Suprapubic skin (tissue), 4 donors: ENCODE data around the gene IRF7. TPM values are rescaled to one million over a fixed set of nuclear protein-coding genes. Genes with fewer than 3 reads are reported as not detected.

Source experiments
- DNase-seq, 2 donors: peaks; one replicate each; pipeline ENCODE4 v3.0.0-alpha.2; 2019; ENCODE audit warnings: low spot score in 2 of 2
- H3K27ac ChIP-seq: fragments of 200-600 bp; sonication (generic); one replicate; pipeline ENCODE4 v1.5.1; 2019
- H3K27me3 ChIP-seq: fragments of 200-600 bp; sonication (generic); one replicate; pipeline ENCODE4 v1.5.1; 2019
- H3K36me3 ChIP-seq: fragments of 200-600 bp; sonication (generic); one replicate; pipeline ENCODE4 v1.5.1; 2019
- H3K4me1 ChIP-seq: fragments of 200-600 bp; sonication (generic); one replicate; pipeline ENCODE4 v1.5.1; 2019
- H3K4me3 ChIP-seq: fragments of 200-600 bp; sonication (generic); one replicate; pipeline ENCODE4 v1.5.1; 2019; ENCODE audit warnings: mild to moderate bottlenecking
- H3K9me3 ChIP-seq: fragments of 200-600 bp; sonication (generic); one replicate; pipeline ENCODE4 v1.5.1; 2019
- EP300 ChIP-seq: sonication (generic); formaldehyde crosslinking; IDR thresholded peaks from one replicate; pipeline ENCODE4 v1.6.1; 2017; ENCODE audit warnings: antibody characterized with exemption
- POLR2A ChIP-seq, 2 donors: fragments of 450-650 bp; IDR thresholded peaks; one replicate each; pipeline ENCODE4 v1.6.1; 2017; ENCODE audit warnings: antibody characterized with exemption in 2 of 2, mild to moderate bottlenecking in 2 of 2, moderate library complexity in 2 of 2
- POLR2AphosphoS5 ChIP-seq, 3 donors: sonication (generic); formaldehyde crosslinking; IDR thresholded peaks; one replicate each; pipeline ENCODE4 v1.6.1; 2017; ENCODE audit warnings: antibody characterized with exemption in 3 of 3
- WGBS: methylation state at CpG from one replicate; pipeline ENCODE4 v1.1.5; 2018; 5-methylcytosine and 5-hydroxymethylcytosine counted together
- total RNA-seq, 4 donors: library from RNA; depleted of rRNA; stranded (reverse); fragments of >200 nt; gene quantifications; one replicate each; pipeline ENCODE4 v1.1.0, GENCODE V29; 2016
- TF ChIP-seq, protein P1 (sequence below), 2 donors: fragments of 200-600 bp in 1 of 2; fragments of 450-650 bp in 1 of 2; sonication (generic) in 1 of 2; IDR thresholded peaks; one replicate each; pipeline ENCODE4 v1.5.1; 2016 to 2019; ENCODE audit warnings: antibody characterized with exemption in 2 of 2, mild to moderate bottlenecking in 1 of 2, moderate library complexity in 1 of 2

IRF7 gene
- total RNA-seq, 4 donors from 2014 or later = 20.9 to 34.0 (median 26.6) TPM

GRCh38 chr11:589798-590197, 26.0 kb downstream of the IRF7 start:
- TF ChIP-seq, protein P1, sequence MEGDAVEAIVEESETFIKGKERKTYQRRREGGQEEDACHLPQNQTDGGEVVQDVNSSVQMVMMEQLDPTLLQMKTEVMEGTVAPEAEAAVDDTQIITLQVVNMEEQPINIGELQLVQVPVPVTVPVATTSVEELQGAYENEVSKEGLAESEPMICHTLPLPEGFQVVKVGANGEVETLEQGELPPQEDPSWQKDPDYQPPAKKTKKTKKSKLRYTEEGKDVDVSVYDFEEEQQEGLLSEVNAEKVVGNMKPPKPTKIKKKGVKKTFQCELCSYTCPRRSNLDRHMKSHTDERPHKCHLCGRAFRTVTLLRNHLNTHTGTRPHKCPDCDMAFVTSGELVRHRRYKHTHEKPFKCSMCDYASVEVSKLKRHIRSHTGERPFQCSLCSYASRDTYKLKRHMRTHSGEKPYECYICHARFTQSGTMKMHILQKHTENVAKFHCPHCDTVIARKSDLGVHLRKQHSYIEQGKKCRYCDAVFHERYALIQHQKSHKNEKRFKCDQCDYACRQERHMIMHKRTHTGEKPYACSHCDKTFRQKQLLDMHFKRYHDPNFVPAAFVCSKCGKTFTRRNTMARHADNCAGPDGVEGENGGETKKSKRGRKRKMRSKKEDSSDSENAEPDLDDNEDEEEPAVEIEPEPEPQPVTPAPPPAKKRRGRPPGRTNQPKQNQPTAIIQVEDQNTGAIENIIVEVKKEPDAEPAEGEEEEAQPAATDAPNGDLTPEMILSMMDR (IDR thresholded peaks at IDR 0.05) = no peak
- TF ChIP-seq POLR2AphosphoS5 (IDR thresholded peaks at IDR 0.05) (no peak), POLR2A (IDR thresholded peaks at IDR 0.05) (no peak), EP300 (no peak)
- H3K9me3 ChIP-seq = no peaks in the 10 kb centered on the region
- H3K27me3 ChIP-seq = no peaks in the 10 kb centered on the region
- WGBS = 93% methylated on average over 25 of the region's 26 CpGs
- no peak for DNase-seq
- H3K27ac ChIP-seq = no peak overlapping the region
- H3K4me3 ChIP-seq = no peak overlapping the region
- H3K4me1 ChIP-seq = no peaks in the 10 kb centered on the region
- peaks cover 92% of the 10 kb centered on the region for H3K36me3 ChIP-seq

GRCh38 chr11:587978-588380, 27.8 kb downstream of the IRF7 start:
- TF ChIP-seq EP300 = no peak
- TF ChIP-seq, protein P1 (IDR thresholded peaks at IDR 0.05) = no peak
- no peak for TF ChIP-seq POLR2A (IDR thresholded peaks at IDR 0.05)
- no peak for TF ChIP-seq POLR2AphosphoS5 (IDR thresholded peaks at IDR 0.05)
- WGBS = 72% methylated on average over 6 of the region's 6 CpGs
- H3K27ac ChIP-seq = no peak overlapping the region
- no peak overlapping the region for H3K4me3 ChIP-seq
- no peak for DNase-seq
- no peaks in the 10 kb centered on the region for H3K4me1 ChIP-seq
- H3K9me3 ChIP-seq = no peaks in the 10 kb centered on the region
- no peaks in the 10 kb centered on the region for H3K27me3 ChIP-seq
- H3K36me3 ChIP-seq = peaks cover 90% of the 10 kb centered on the region

GRCh38 chr11:587546-587945, 28.2 kb downstream of the IRF7 start:
- TF ChIP-seq, protein P1 (IDR thresholded peaks at IDR 0.05) = no peak
- TF ChIP-seq POLR2A (IDR thresholded peaks at IDR 0.05) = no peak
- no peak for TF ChIP-seq POLR2AphosphoS5 (IDR thresholded peaks at IDR 0.05)
- peaks cover 90% of the 10 kb centered on the region for H3K36me3 ChIP-seq
- 77% methylated on average over 6 of the region's 8 CpGs for WGBS
- no peak for DNase-seq
- H3K9me3 ChIP-seq = no peaks in the 10 kb centered on the region
- no peak overlapping the region for H3K27ac ChIP-seq
- no peaks in the 10 kb centered on the region for H3K4me1 ChIP-seq
- H3K27me3 ChIP-seq = no peaks in the 10 kb centered on the region
- H3K4me3 ChIP-seq = no peak overlapping the region

DNA sequence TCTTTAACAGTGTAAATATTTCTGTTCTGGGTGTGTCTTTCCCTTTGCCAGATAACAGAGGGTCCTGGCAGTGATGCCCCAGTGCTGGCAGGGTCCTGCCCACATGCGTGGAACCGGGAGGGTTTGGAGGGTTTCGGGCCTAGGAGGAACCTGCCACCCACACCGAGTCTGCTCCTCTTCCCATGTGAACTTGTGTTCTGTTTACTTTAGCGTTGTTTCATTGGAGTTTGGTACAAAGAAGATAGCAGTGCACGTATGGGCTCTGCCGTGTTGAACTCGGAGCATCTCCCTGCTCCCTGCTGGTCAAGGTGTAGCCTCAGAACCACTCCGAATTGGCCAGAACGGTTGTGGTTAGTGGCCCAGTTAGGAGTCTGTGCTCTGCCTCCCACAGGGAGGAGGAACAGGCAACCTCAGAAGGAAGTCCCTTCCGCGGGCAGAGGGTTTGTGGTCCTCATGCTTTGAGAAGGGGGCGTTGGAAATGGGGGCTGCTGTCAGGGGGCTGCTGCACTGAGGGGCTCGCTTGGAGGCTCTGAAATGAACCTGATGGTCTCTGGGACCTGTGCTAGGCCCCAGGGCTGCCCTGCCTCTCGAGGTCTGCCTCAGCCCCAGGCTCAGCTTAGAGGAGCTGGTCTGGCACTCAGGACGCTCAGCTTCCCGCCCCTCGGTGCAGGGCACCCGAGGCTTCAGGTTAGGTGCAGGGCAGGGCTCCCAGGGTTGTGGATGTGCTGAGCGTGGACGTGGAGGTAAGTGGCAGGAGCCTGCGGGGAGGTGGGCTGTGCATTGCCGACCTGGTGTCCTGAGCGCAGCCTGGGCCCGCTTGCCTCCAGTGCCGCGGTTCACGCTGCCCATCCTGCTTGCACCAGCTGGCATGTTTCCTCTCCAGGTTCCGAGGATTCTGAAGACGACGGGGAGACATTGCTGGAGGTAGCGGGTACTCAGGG, 29.1 kb downstream of the IRF7 start:
- DNase-seq = no peak
- H3K4me3 ChIP-seq = no peak overlapping the region
- H3K27me3 ChIP-seq = no peaks in the 10 kb centered on the region
- H3K36me3 ChIP-seq = peaks cover 90% of the 10 kb centered on the region
- no peak overlapping the region for H3K27ac ChIP-seq
- 84% methylated on average over 31 of the region's 32 CpGs for WGBS
- H3K9me3 ChIP-seq = no peaks in the 10 kb centered on the region
- TF ChIP-seq EP300 = no peak
- no peak for TF ChIP-seq POLR2AphosphoS5 (IDR thresholded peaks at IDR 0.05)
- TF ChIP-seq, protein P1 (IDR thresholded peaks at IDR 0.05) = no peak
- TF ChIP-seq POLR2A (IDR thresholded peaks at IDR 0.05) = no peak
- H3K4me1 ChIP-seq = no peaks in the 10 kb centered on the region

GRCh38 chr11:584287-584686, 31.5 kb downstream of the IRF7 start:
- H3K4me3 ChIP-seq = no peak overlapping the region
- no peaks in the 10 kb centered on the region for H3K27me3 ChIP-seq
- no peaks in the 10 kb centered on the region for H3K9me3 ChIP-seq
- peaks cover 70% of the 10 kb centered on the region for H3K36me3 ChIP-seq
- TF ChIP-seq, protein P1 (IDR thresholded peaks at IDR 0.05) = no peak
- no peak for TF ChIP-seq POLR2A (IDR thresholded peaks at IDR 0.05)
- TF ChIP-seq EP300 = no peak
- TF ChIP-seq POLR2AphosphoS5 (IDR thresholded peaks at IDR 0.05) = no peak
- no peak overlapping the region for H3K27ac ChIP-seq
- WGBS = 99% methylated on average over 5 of the region's 10 CpGs
- DNase-seq = no peak
- H3K4me1 ChIP-seq = peaks cover 14% of the 10 kb centered on the region
